Loucy (cell line): ENCODE results near the gene GNAZ.

Source experiments
- H2AFZ ChIP-seq: fragments of 200-600 bp; sonication (generic); 2 replicates; pipeline ENCODE4 v1.6.0; 2016; ENCODE audit warnings: antibody characterized with exemption, mild to moderate bottlenecking, low read length, moderate library complexity
- H3F3A ChIP-seq: fragments of 200-600 bp; 2 replicates; pipeline ENCODE4 v1.6.0; 2016; ENCODE audit warnings: antibody characterized with exemption, low read depth, mild to moderate bottlenecking
- H3K27me3 ChIP-seq: fragments of 200-600 bp; sonication (generic); 2 replicates; pipeline ENCODE4 v1.6.1; 2014; ENCODE audit warnings: low read length, mild to moderate bottlenecking; ENCODE audit not compliant: insufficient read depth, poor library complexity, severe bottlenecking
- H3K36me3 ChIP-seq: fragments of 200-600 bp; sonication (generic); 2 replicates; pipeline ENCODE4 v1.6.1; 2016; ENCODE audit warnings: low read length; ENCODE audit not compliant: insufficient read depth
- H3K4me1 ChIP-seq: fragments of 200-600 bp; sonication (generic); 2 replicates; pipeline ENCODE4 v1.5.1; 2014; ENCODE audit warnings: low read length, mild to moderate bottlenecking; ENCODE audit not compliant: insufficient read depth, poor library complexity, severe bottlenecking
- H3K4me2 ChIP-seq: fragments of 200-600 bp; sonication (generic); 2 replicates; pipeline ENCODE4 v1.6.0; 2014; ENCODE audit warnings: antibody characterized with exemption, low read length, low read depth, mild to moderate bottlenecking; ENCODE audit not compliant: poor library complexity, severe bottlenecking
- H3K4me3 ChIP-seq: fragments of 200-600 bp; sonication (generic); 2 replicates; pipeline ENCODE4 v1.5.1; 2014; ENCODE audit warnings: low read length, mild to moderate bottlenecking, mixed read lengths; ENCODE audit not compliant: poor library complexity, severe bottlenecking
- H3K79me2 ChIP-seq: fragments of 200-600 bp; sonication (generic); 2 replicates; pipeline ENCODE4 v1.6.1; 2014; ENCODE audit warnings: low read length; ENCODE audit not compliant: insufficient read depth
- H3K9ac ChIP-seq: fragments of 200-600 bp; sonication (generic); 2 replicates; pipeline ENCODE4 v1.6.0; 2014; ENCODE audit warnings: mild to moderate bottlenecking, low read depth, low read length, moderate library complexity; ENCODE audit not compliant: poor library complexity, severe bottlenecking
- H3K9me2 ChIP-seq: fragments of 200-600 bp; sonication (generic); replicated peaks from 2 replicates; pipeline ENCODE4 v1.6.1; 2016; ENCODE audit warnings: low read depth, low read length, mixed read lengths
- H3K9me3 ChIP-seq: fragments of 200-600 bp; sonication (generic); 2 replicates; pipeline ENCODE4 v1.6.1; 2014; ENCODE audit warnings: mild to moderate bottlenecking, antibody characterized with exemption, low read length, low read depth; ENCODE audit not compliant: insufficient read depth
- H4K20me1 ChIP-seq: fragments of 200-600 bp; sonication (generic); 2 replicates; pipeline ENCODE4 v1.6.0; 2014; ENCODE audit warnings: antibody characterized with exemption, low read length, mild to moderate bottlenecking; ENCODE audit not compliant: insufficient read depth, poor library complexity, severe bottlenecking
- EZH2phosphoT487 ChIP-seq: fragments of 200-600 bp; IDR thresholded peaks from 2 replicates; pipeline ENCODE4 v1.6.1; 2018; ENCODE audit warnings: antibody characterized with exemption, mild to moderate bottlenecking, moderate library complexity, borderline replicate concordance
- TF ChIP-seq, protein P1 (sequence below): fragments of 200-600 bp; sonication (generic); conservative IDR thresholded peaks from 2 replicates; pipeline ENCODE4 v1.5.1; 2014; ENCODE audit warnings: mild to moderate bottlenecking, antibody characterized with exemption, low read length

GNAZ gene

GRCh38 chr22:23033116-23033905 is 37.0 kb upstream of the GNAZ start:
- H3K9ac ChIP-seq = no peak overlapping the region
- no peaks in the 10 kb centered on the region for H4K20me1 ChIP-seq
- no peak overlapping the region for H2AFZ ChIP-seq
- H3K9me2 ChIP-seq = no peaks in the 10 kb centered on the region
- H3K4me1 ChIP-seq = peaks cover 8% of the 10 kb centered on the region
- TF ChIP-seq EZH2phosphoT487 = no peak
- TF ChIP-seq, protein P1, sequence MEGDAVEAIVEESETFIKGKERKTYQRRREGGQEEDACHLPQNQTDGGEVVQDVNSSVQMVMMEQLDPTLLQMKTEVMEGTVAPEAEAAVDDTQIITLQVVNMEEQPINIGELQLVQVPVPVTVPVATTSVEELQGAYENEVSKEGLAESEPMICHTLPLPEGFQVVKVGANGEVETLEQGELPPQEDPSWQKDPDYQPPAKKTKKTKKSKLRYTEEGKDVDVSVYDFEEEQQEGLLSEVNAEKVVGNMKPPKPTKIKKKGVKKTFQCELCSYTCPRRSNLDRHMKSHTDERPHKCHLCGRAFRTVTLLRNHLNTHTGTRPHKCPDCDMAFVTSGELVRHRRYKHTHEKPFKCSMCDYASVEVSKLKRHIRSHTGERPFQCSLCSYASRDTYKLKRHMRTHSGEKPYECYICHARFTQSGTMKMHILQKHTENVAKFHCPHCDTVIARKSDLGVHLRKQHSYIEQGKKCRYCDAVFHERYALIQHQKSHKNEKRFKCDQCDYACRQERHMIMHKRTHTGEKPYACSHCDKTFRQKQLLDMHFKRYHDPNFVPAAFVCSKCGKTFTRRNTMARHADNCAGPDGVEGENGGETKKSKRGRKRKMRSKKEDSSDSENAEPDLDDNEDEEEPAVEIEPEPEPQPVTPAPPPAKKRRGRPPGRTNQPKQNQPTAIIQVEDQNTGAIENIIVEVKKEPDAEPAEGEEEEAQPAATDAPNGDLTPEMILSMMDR = no peak
- no peak overlapping the region for H3K4me2 ChIP-seq
- H3K9me3 ChIP-seq = no peaks in the 10 kb centered on the region
- no peaks in the 10 kb centered on the region for H3K79me2 ChIP-seq
- H3K4me3 ChIP-seq = no peak overlapping the region
- H3K27me3 ChIP-seq = no peaks in the 10 kb centered on the region
- no peaks in the 10 kb centered on the region for H3K36me3 ChIP-seq
- no peaks in the 10 kb centered on the region for H3F3A ChIP-seq

DNA sequence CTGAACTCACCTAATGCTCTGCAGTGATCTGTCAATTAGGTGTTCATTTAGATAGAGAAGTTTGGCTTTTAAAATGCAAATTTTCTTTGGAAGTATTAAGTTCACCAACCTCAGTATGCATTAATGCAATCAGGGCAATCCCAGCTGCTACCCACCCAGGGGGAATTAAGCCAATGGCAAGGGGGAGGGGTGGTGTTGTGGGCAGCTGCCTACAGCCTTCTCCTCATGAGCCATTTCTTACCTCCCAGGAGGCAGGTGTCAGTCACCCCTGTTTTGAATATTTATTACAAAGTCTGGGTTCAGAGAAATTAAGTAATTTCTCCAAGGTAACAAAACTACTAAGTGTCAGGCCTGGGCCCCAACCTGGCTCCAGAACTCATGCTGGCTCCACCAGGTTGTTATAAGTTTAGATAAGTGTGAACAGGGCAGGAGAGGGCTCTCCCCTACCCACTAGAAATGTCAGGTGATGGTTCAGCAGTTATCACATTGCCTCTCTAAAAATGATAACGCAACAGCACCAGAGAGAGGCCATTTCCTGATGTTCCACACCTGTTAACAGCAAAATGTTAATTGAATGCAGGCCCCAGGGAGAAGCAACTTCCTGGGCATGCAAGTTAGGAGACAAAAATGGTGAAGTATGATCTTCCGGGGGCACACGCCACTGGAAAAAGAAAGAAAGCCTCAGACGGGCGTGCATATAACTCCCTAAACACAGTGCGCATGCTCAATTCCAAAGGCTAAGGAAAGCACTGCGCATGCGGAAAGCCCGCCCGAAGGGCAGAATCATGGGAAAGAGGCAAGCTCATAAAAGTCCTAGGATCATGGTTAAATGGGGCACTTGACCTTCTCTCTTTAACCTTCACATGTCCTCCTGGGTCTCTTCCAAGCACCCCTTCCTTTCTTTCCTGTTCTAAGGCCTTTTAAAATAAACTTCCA is 35.4 kb upstream of the GNAZ start:
- H2AFZ ChIP-seq = no peak overlapping the region
- no peaks in the 10 kb centered on the region for H3K36me3 ChIP-seq
- no peaks in the 10 kb centered on the region for H3K27me3 ChIP-seq
- H3F3A ChIP-seq = no peaks in the 10 kb centered on the region
- no peaks in the 10 kb centered on the region for H4K20me1 ChIP-seq
- H3K9me2 ChIP-seq = no peaks in the 10 kb centered on the region
- no peak overlapping the region for H3K4me3 ChIP-seq
- H3K79me2 ChIP-seq = no peaks in the 10 kb centered on the region
- no peak overlapping the region for H3K9ac ChIP-seq
- H3K9me3 ChIP-seq = no peaks in the 10 kb centered on the region
- peaks cover 8% of the 10 kb centered on the region for H3K4me1 ChIP-seq
- no peak overlapping the region for H3K4me2 ChIP-seq
- TF ChIP-seq EZH2phosphoT487 = no peak
- TF ChIP-seq, protein P1 = no peak

GRCh38 chr22:23035557-23036277 is 34.6 kb upstream of the GNAZ start:
- no peaks in the 10 kb centered on the region for H3K79me2 ChIP-seq
- H3K9ac ChIP-seq = no peak overlapping the region
- no peaks in the 10 kb centered on the region for H3K9me3 ChIP-seq
- H4K20me1 ChIP-seq = no peaks in the 10 kb centered on the region
- no peak overlapping the region for H3K4me3 ChIP-seq
- H2AFZ ChIP-seq = no peak overlapping the region
- TF ChIP-seq, protein P1 = no peak
- no peak for TF ChIP-seq EZH2phosphoT487
- peaks cover 8% of the 10 kb centered on the region for H3K4me1 ChIP-seq
- H3K36me3 ChIP-seq = no peaks in the 10 kb centered on the region
- no peak overlapping the region for H3K4me2 ChIP-seq
- H3F3A ChIP-seq = no peaks in the 10 kb centered on the region
- H3K27me3 ChIP-seq = no peaks in the 10 kb centered on the region
- H3K9me2 ChIP-seq = no peaks in the 10 kb centered on the region
